GM19099 (cell line): Measurements from ENCODE around the gene OST4.

ENCODE experiments used
- POLR2A ChIP-seq: IDR thresholded peaks from 3 replicates; pipeline ENCODE4 v1.6.1; 2011; ENCODE audit warnings: low read depth; ENCODE audit not compliant: insufficient read length; ENCODE audit errors: extremely low read depth

Gene OST4

GRCh38 chr2:27050281-27050995 lies 21.0 kb downstream of the OST4 start:
- peak; percentile 80 for TF ChIP-seq POLR2A

DNA sequence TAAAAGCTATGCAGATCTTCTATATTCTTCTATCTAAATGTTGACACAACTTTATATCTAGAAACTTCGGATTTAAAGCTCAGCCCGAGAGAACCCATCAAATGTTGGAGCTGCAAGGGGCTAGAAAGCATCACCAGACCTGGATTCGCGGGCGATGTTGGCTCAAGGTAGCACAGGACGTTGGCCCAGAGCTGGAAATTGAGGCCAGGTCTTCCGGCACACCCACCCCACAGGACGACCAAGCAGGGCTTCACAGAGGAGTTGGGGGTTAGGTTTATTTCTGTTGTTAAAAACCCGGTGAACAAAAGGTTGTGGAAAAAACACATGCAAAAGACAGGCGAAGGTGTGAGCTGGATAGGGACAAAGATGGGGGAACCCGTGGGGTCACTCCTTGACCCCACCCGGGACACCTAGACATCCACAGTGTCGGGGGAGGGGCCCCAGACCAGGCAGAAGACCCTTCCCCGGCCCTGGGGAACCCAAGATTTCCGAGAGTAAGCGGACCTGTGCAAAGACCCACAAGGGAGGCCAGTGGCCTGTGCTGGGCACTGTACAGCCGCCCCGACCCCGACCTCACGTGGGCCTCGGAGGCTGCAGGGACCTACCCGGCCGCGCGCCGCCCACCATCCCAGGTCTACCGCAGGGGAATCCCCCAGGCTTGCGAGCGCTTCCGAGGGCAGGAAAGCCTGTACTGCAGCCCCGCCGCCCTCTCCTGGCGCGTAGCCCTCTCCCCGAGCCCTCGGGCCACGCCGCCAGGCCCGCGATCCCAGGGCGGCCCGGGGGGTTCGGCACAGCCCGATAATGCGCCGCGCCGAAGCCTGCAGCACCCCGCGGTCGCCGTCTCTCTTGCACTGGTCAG lies 21.8 kb downstream of the OST4 start:
- no peak for TF ChIP-seq POLR2A

GRCh38 chr2:27042985-27043634 lies 28.3 kb downstream of the OST4 start:
- peak; percentile 25 for TF ChIP-seq POLR2A

GRCh38 chr2:27042159-27042661 lies 29.2 kb downstream of the OST4 start:
- TF ChIP-seq POLR2A = no peak

DNA sequence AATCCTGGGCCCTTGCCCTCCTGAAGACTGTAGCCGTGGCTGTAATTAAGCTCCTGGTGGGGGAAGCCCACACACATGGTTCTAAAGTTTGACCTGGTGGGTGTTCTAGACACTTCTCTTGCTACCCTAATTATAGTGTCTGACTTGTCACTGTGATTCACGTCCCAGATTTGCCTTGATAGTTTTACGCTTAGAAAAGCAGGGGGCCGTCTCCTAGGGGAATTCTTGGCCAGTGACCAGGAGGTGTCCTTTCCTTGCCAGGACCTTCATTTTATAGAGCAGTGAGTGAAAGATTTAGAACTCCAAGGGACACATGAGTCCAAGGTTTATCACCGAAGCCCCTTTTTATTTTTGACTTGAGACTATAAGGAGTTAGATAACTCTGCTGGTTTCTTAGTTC lies 29.7 kb downstream of the OST4 start:
- TF ChIP-seq POLR2A = no peak

DNA sequence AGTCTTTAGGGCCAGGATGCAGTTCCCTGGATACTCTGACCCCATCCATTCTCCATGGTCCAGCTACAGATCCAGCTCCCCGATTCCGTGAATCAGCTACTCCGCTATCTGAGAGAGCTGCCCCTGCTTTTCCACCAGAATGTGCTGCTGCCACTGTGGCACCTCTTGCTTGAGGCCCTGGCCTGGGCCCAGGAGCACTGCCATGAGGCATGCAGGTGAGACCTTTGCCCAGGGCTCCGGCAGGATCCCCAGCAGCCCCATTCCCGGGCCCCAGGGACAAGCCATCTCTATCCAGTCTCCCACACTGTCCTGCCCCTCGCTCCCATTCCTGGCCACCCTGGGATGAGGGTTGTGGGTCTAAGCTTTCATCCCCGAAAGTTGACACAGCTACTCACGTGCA lies 31.2 kb downstream of the OST4 start:
- TF ChIP-seq POLR2A = no peak

DNA sequence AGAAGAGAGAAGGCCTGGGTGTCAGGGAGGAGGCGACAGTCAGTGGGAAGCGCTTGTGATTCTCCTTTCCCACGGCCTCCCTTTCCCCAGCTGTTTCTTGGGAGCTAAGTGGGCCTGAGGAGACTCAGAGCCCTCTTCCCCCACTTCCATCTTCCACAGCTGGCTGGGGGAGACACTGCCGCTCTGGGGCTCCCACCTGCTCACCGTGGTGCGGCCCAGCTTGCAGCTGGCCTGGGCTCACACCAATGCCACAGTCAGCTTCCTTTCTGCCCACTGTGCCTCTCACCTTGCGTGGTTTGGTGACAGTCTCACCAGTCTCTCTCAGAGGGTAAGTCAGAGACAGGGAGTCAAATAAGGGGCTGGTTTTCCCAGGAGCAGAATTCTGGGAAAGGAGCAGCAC lies 31.6 kb downstream of the OST4 start:
- no peak for TF ChIP-seq POLR2A

DNA sequence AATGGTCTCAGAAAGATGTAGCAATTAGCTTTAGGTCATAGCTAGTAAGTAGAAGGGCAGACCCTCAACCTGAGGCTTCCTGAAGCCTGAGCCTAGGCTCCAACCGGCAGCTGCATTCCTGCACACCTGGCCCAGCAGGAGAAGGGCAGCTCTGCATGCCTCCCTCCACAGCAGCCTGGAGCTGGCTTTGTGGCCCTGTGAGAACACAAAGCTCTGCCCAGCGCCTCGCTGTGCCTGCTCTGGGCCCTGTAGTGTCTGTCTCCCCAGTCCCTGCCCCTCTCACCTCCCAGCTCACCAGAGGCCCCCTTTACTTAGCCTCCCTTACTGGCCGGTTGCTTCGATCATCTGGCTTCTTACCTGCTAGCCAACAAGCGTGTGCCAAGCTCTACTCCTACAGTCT lies 32.0 kb downstream of the OST4 start:
- no peak for TF ChIP-seq POLR2A

- no peak for TF ChIP-seq POLR2A
Measured at GRCh38 chr2:27038631-27039339, 32.7 kb downstream of the OST4 start.

GRCh38 chr2:27038012-27038411 lies 33.4 kb downstream of the OST4 start:
- TF ChIP-seq POLR2A = no peak

DNA sequence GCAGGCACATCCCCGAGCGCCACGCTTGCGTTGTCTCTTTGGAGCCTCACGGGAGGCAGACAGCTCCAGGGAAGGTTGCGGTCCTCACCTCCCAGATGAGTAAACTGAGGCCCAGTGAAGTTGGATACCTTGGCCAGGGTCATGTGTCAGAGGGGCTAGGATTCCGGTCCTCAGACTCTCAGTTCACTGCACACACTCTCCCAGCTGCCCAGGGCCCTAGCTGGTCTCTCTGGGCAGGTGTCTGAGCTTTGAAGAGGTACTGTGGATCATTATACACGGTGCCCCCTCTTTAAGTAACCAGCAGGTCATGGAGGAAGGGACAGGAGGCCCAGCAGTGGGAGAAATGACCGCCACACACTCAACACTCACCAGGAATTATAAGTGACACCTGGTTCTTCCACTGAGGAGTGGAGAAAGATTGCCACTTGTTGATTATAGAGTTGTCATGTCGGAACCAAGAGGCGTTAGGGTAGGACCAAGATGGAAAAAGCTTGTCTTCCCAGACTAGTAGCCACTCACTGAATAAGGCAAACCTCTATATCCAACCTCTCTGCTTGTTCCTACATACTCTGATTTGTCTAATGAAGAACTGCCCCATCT lies 38.1 kb downstream of the OST4 start:
- no peak for TF ChIP-seq POLR2A

DNA sequence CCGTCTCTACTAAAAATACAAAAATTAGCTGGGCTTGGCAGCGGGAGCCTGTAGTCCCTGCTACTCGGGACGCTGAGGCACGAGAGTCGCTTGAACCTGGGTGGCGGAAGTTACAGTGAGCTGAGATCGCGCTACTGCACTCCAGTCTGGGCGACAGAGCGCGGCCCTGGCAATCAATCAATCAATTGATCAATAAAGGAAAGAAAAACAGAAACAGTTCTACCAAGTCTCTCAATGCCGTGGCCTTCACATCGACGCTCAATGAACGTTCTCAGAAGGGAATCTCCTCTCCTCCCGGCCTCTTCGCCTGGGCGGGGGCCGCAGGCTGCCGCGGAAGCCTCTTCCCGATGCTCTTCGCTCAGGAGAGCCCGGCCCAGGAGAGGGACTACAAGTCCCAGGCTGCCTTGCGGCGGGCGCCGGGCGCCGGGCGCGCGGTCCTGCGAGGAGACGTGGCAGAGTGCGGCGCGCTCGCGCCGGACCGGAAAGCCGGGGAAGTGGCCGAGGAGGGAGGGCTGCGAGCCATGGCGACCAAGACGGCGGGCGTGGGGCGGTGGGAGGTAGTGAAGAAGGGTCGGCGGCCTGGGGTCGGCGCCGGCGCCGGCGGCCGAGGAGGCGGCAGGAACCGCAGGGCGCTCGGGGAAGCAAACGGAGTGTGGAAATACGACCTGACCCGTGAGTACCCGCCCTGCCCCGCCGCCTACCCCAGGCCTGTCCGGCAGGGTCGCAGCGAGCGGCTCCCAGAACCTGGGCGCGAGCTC lies 38.8 kb downstream of the OST4 start, which contains the start of gene TMEM214:
TSS of gene TMEM214 (plus strand) at position 471 of the 758 bp plus-strand sequence. CDS start at position 522, 51 bp downstream.
- peak; percentile 83 for TF ChIP-seq POLR2A

GRCh38 chr2:27029051-27029450 lies 42.4 kb downstream of the OST4 start:
- no peak for TF ChIP-seq POLR2A
